Measurements from ENCODE around the gene METTL8.

The METTL8 gene

GRCh38 chr2:171293661-171294060 lies 140.1 kb downstream of the METTL8 start:
- TF ChIP-seq, protein P1, sequence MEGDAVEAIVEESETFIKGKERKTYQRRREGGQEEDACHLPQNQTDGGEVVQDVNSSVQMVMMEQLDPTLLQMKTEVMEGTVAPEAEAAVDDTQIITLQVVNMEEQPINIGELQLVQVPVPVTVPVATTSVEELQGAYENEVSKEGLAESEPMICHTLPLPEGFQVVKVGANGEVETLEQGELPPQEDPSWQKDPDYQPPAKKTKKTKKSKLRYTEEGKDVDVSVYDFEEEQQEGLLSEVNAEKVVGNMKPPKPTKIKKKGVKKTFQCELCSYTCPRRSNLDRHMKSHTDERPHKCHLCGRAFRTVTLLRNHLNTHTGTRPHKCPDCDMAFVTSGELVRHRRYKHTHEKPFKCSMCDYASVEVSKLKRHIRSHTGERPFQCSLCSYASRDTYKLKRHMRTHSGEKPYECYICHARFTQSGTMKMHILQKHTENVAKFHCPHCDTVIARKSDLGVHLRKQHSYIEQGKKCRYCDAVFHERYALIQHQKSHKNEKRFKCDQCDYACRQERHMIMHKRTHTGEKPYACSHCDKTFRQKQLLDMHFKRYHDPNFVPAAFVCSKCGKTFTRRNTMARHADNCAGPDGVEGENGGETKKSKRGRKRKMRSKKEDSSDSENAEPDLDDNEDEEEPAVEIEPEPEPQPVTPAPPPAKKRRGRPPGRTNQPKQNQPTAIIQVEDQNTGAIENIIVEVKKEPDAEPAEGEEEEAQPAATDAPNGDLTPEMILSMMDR (IDR thresholded peaks at IDR 0.05; ENCODE audit: insufficient read depth, low read length, missing control alignments), result no peak
- no peak overlapping the region for H3K4me3 ChIP-seq (ENCODE audit: low read depth, low read length)
- POLR2A ChIA-PET, result no interaction called here
- DNase-seq (ENCODE audit: low read depth, low spot score), result no peak
- CTCF ChIA-PET, result no interaction called here

GRCh38 chr2:171289991-171290390 lies 143.8 kb downstream of the METTL8 start:
- POLR2A ChIA-PET, result no interaction called here
- TF ChIP-seq, protein P1 (IDR thresholded peaks at IDR 0.05; ENCODE audit: insufficient read depth, low read length, missing control alignments), result no peak

GRCh38 chr2:171289316-171289715 lies 144.5 kb downstream of the METTL8 start:
- ChIA-PET CTCF (interaction anchor here (1.1 to 1.2 kb wide), 2 partner anchors 8 to 127 kb away, joined by 3 to 4 read pairs; no protein-coding TSS in a partner anchor), POLR2A (no interaction called here)
- H3K4me3 ChIP-seq (ENCODE audit: low read depth, low read length), result no peak overlapping the region
- DNase-seq (ENCODE audit: low read depth, low spot score), result no peak
- TF ChIP-seq, protein P1 (IDR thresholded peaks at IDR 0.05; ENCODE audit: insufficient read depth, low read length, missing control alignments), result no peak

More at GRCh38 chr2:171289991-171290390, 143.8 kb downstream of the METTL8 start:
- no peak overlapping the region for H3K4me3 ChIP-seq (ENCODE audit: low read depth, low read length)
- CTCF ChIA-PET, result interaction anchor here (1.1 to 1.2 kb wide), 2 partner anchors 9 to 127 kb away, joined by 3 to 4 read pairs; no protein-coding TSS in a partner anchor
- DNase-seq (ENCODE audit: low read depth, low spot score), result no peak

DNA sequence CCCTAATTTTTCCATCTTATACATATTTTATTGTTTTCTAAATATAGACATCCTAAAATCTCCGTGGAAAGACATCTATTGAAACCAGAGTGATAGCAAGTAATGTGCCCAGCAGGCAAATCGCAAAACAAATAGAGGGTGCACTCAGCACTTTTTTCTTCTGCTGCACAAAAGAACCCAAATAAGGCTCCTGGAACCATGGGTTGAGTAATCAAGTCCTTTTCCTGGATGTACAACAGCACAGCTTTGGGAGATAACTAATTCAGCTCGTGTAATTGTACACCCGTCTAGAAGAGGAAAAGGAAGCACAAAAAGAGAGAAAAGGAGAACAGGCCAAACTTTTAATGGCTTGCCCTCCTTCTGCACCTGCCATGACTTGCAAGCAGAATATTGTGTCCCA lies 146.2 kb downstream of the METTL8 start:
- ChIA-PET POLR2A (interaction anchor here (1.2 kb wide), 1 partner anchor 10 kb away, joined by 3 read pairs; no protein-coding TSS in a partner anchor), CTCF (no interaction called here)
- TF ChIP-seq, protein P1 (IDR thresholded peaks at IDR 0.05; ENCODE audit: insufficient read depth, low read length, missing control alignments), result no peak
- no peak overlapping the region for H3K4me3 ChIP-seq (ENCODE audit: low read depth, low read length)
- no peak for DNase-seq (ENCODE audit: low read depth, low spot score)

- TF ChIP-seq, protein P1 (IDR thresholded peaks at IDR 0.05; ENCODE audit: insufficient read depth, low read length, missing control alignments), result no peak
- no peak overlapping the region for H3K4me3 ChIP-seq (ENCODE audit: low read depth, low read length)
- CTCF ChIA-PET, result no interaction called here
- POLR2A ChIA-PET, result interaction anchor here (1.2 kb wide), 1 partner anchor 11 kb away, joined by 3 read pairs; no protein-coding TSS in a partner anchor
- DNase-seq (ENCODE audit: low read depth, low spot score), result no peak
Measured at GRCh38 chr2:171287036-171287571, 146.7 kb downstream of the METTL8 start.

- CTCF ChIA-PET, result interaction anchor here (1.4 kb wide), 1 partner anchor 8 kb away, joined by 3 read pairs; no protein-coding TSS in a partner anchor
- no peak for DNase-seq (ENCODE audit: low read depth, low spot score)
- no peak overlapping the region for H3K4me3 ChIP-seq (ENCODE audit: low read depth, low read length)
- TF ChIP-seq, protein P1 (IDR thresholded peaks at IDR 0.05; ENCODE audit: insufficient read depth, low read length, missing control alignments), result no peak
- POLR2A ChIA-PET, result no interaction called here
Measured at GRCh38 chr2:171281110-171281509, 152.7 kb downstream of the METTL8 start.
